A673 (cell line): ENCODE measurements around the gene MLPH. TPM values are rescaled to one million over a fixed set of nuclear protein-coding genes. Genes with fewer than 3 reads are reported as not detected.

Source experiments
- BruUV-seq: library from RNA; stranded (reverse); fragments of 400-500 nt; replicated peaks from 2 replicates; lab custom pipeline; 2021; lab: Mats Ljungman, UMichigan
- CTCF ChIA-PET: fragments of 300-600 bp; sonication (Branson Sonifier 250); formaldehyde crosslinking; loops from one replicate; lab custom pipeline; 2022; ENCODE audit warnings: antibody characterized with exemption; lab: Charles Lee
- POLR2A ChIA-PET: fragments of 300-600 bp; sonication (Branson Sonifier 250); formaldehyde crosslinking; loops from one replicate; lab custom pipeline; 2022; ENCODE audit warnings: antibody characterized with exemption; ENCODE audit not compliant: low non-redundant PET; lab: Charles Lee
- DNase-seq: peaks from one replicate; pipeline ENCODE4 v3.0.0-alpha.2; 2015; ENCODE audit warnings: low spot score
- H3K27ac ChIP-seq: fragments of 200-600 bp; sonication (generic); 2 replicates; pipeline ENCODE4 v1.5.1; 2016; ENCODE audit warnings: mixed run types, low read depth, mild to moderate bottlenecking, mixed read lengths, antibody characterized with exemption, low read length; ENCODE audit not compliant: poor library complexity, severe bottlenecking
- H3K27me3 ChIP-seq: fragments of 200-600 bp; sonication (generic); replicated peaks from 2 replicates; pipeline ENCODE4 v1.6.1; 2017; ENCODE audit warnings: mixed run types, low read depth, mild to moderate bottlenecking, mixed read lengths, antibody characterized with exemption, low read length; ENCODE audit not compliant: insufficient read depth, poor library complexity
- H3K36me3 ChIP-seq: fragments of 200-600 bp; sonication (generic); 2 replicates; pipeline ENCODE4 v1.6.1; 2016; ENCODE audit warnings: mixed run types, mild to moderate bottlenecking, mixed read lengths, antibody characterized with exemption, low read length; ENCODE audit not compliant: insufficient read depth, poor library complexity, severe bottlenecking
- H3K4me1 ChIP-seq: fragments of 200-600 bp; sonication (generic); 2 replicates; pipeline ENCODE4 v1.6.1; 2017; ENCODE audit warnings: mixed run types, mild to moderate bottlenecking, mixed read lengths, antibody characterized with exemption, low read length; ENCODE audit not compliant: insufficient read depth, poor library complexity, severe bottlenecking
- H3K4me3 ChIP-seq: fragments of 200-600 bp; sonication (generic); 2 replicates; pipeline ENCODE4 v1.5.1; 2016; ENCODE audit warnings: low read depth, mixed run types, mild to moderate bottlenecking, mixed read lengths, low read length; ENCODE audit not compliant: poor library complexity, severe bottlenecking
- H3K9me3 ChIP-seq: fragments of 200-600 bp; sonication (generic); 2 replicates; pipeline ENCODE4 v1.6.1; 2016; ENCODE audit warnings: mixed run types, low read depth, mild to moderate bottlenecking, mixed read lengths, antibody characterized with exemption, low read length; ENCODE audit not compliant: poor library complexity, severe bottlenecking
- EZH2 ChIP-seq: fragments of 200-600 bp; sonication (generic); IDR thresholded peaks from 2 replicates; pipeline ENCODE4 v1.6.1; 2017; ENCODE audit warnings: borderline replicate concordance, low read depth, mild to moderate bottlenecking, mixed read lengths, antibody characterized with exemption, low read length; ENCODE audit not compliant: poor library complexity, severe bottlenecking
- intact Hi-C: fragments of 100-400 bp; cut with micrococcal nuclease; formaldehyde crosslinking; loops from one replicate; pipeline ENCODE4 v1.10.0; 2022; ENCODE audit not compliant: unreplicated experiment
- total RNA-seq: library from RNA; stranded (reverse); gene quantifications from 2 replicates; pipeline ENCODE4 v1.2.3, GENCODE V29; 2021
- TF ChIP-seq, protein P1 (sequence below): fragments of 300-800, 200-600 bp; sonication (generic); conservative IDR thresholded peaks from 2 replicates; pipeline ENCODE4 v1.5.1; 2017; ENCODE audit warnings: low read depth, mild to moderate bottlenecking, antibody characterized with exemption, low read length, moderate library complexity, mixed read lengths

MLPH gene
- total RNA-seq, 1 experiment from 2014 or later, result not detected

GRCh38 chr2:237480556-237480955, 6.5 kb upstream of the MLPH start:
- BruUV-seq, result no TSS peak
- no peaks in the 10 kb centered on the region for H3K4me1 ChIP-seq
- H3K9me3 ChIP-seq, result no peaks in the 10 kb centered on the region
- CTCF ChIA-PET, result no interaction called here
- H3K27me3 ChIP-seq, result peaks cover 64% of the 10 kb centered on the region
- POLR2A ChIA-PET, result no interaction called here
- intact Hi-C loops, result no loop called here
- TF ChIP-seq, protein P1, sequence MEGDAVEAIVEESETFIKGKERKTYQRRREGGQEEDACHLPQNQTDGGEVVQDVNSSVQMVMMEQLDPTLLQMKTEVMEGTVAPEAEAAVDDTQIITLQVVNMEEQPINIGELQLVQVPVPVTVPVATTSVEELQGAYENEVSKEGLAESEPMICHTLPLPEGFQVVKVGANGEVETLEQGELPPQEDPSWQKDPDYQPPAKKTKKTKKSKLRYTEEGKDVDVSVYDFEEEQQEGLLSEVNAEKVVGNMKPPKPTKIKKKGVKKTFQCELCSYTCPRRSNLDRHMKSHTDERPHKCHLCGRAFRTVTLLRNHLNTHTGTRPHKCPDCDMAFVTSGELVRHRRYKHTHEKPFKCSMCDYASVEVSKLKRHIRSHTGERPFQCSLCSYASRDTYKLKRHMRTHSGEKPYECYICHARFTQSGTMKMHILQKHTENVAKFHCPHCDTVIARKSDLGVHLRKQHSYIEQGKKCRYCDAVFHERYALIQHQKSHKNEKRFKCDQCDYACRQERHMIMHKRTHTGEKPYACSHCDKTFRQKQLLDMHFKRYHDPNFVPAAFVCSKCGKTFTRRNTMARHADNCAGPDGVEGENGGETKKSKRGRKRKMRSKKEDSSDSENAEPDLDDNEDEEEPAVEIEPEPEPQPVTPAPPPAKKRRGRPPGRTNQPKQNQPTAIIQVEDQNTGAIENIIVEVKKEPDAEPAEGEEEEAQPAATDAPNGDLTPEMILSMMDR, result no peak
- TF ChIP-seq EZH2, result no peak
- no peak overlapping the region for H3K27ac ChIP-seq
- H3K36me3 ChIP-seq, result no peaks in the 10 kb centered on the region
- H3K4me3 ChIP-seq, result no peak overlapping the region
- DNase-seq, result no peak

GRCh38 chr2:237480988-237481525, 6.0 kb upstream of the MLPH start:
- Histone ChIP-seq H3K4me1 (no peaks in the 10 kb centered on the region), H3K4me3 (no peak overlapping the region), H3K27me3 (peaks cover 66% of the 10 kb centered on the region), H3K36me3 (no peaks in the 10 kb centered on the region), H3K27ac (no peak overlapping the region), H3K9me3 (no peaks in the 10 kb centered on the region)
- intact Hi-C loops, result no loop called here
- BruUV-seq, result no TSS peak
- ChIA-PET POLR2A (no interaction called here), CTCF (interaction anchor here (0.6 to 0.7 kb wide), 2 partner anchors 91 to 207 kb away, joined by 3 read pairs; no protein-coding TSS in a partner anchor)
- no peak for DNase-seq
- TF ChIP-seq, protein P1, result no peak
- TF ChIP-seq EZH2, result no peak

DNA sequence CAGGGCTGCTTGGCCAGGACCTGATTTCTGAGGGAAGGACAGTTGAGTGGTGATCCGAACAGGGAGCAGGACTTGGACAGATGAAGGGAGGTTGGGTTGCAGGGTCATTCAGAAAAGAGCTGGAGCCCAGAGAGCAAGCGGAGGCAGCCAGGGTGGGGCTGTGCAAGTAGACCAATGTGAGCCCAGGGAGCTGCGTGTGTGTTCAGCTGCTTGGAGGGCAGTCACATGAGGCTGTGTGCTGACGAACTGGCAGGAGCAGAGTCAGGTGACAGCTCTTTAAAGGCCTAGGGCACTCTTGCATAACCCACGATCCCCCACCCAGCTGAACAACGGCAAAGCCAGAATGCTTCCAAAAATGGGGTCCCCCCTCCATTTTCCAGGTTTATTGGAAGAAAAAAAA, 4.6 kb upstream of the MLPH start:
- no peak overlapping the region for H3K27ac ChIP-seq
- ChIA-PET CTCF (no interaction called here), POLR2A (no interaction called here)

More for the DNA sequence above, 4.6 kb upstream of the MLPH start:
- intact Hi-C loops, result no loop called here
- Histone ChIP-seq H3K27me3 (peaks cover 66% of the 10 kb centered on the region), H3K4me3 (no peak overlapping the region), H3K4me1 (no peaks in the 10 kb centered on the region), H3K9me3 (no peaks in the 10 kb centered on the region), H3K36me3 (no peaks in the 10 kb centered on the region)
- no TSS peak for BruUV-seq
- TF ChIP-seq, protein P1, result no peak
- no peak for TF ChIP-seq EZH2
- no peak for DNase-seq
